Uterus (tissue), 4 donors: ENCODE data around the gene APP. TPM values are rescaled to one million over a fixed set of nuclear protein-coding genes. Genes with fewer than 3 reads are reported as not detected.

Experiments
- DNase-seq, 2 donors: peaks; one replicate each; pipeline ENCODE4 v3.0.0-alpha.2; 2019 to 2020
- H3K27ac ChIP-seq, 2 donors: fragments of 200-600 bp; sonication (generic); 1 replicate in 1 of 2; 2 replicates in 1 of 2; pipeline ENCODE4 v1.5.1; 2016 to 2018
- H3K27me3 ChIP-seq, 2 donors: fragments of 200-600 bp; sonication (generic); one replicate each; pipeline ENCODE4 v1.5.1; 2018 to 2019; ENCODE audit warnings: control low read depth in 1 of 2
- H3K36me3 ChIP-seq, 2 donors: fragments of 200-600 bp; sonication (generic); one replicate each; pipeline ENCODE4 v1.5.1; 2019; ENCODE audit warnings: control low read depth in 1 of 2
- H3K4me1 ChIP-seq, 2 donors: fragments of 200-600 bp; sonication (generic); one replicate each; pipeline ENCODE4 v1.5.1; 2018 to 2019; ENCODE audit warnings: control low read depth in 1 of 2
- H3K4me3 ChIP-seq, 2 donors: fragments of 200-600 bp; sonication (generic); 1 replicate in 1 of 2; 2 replicates in 1 of 2; pipeline ENCODE4 v1.5.1; 2018 to 2019; ENCODE audit warnings: mild to moderate bottlenecking in 1 of 2
- H3K9me3 ChIP-seq, 2 donors: fragments of 200-600 bp; sonication (generic); one replicate each; pipeline ENCODE4 v1.5.1; 2019; ENCODE audit warnings: control low read depth in 1 of 2
- POLR2A ChIP-seq, 2 donors: fragments of 450-650 bp; IDR thresholded peaks; one replicate each; pipeline ENCODE4 v1.6.1; 2016; ENCODE audit warnings: antibody characterized with exemption in 2 of 2, mild to moderate bottlenecking in 1 of 2, moderate library complexity in 1 of 2
- intact Hi-C: fragments of 100-400 bp; cut with DNase I; formaldehyde crosslinking; loops from one replicate; pipeline ENCODE4 v1.15.1; 2023; ENCODE audit warnings: low total_unique reads
- total RNA-seq, 4 donors: library from RNA; depleted of rRNA in 3 of 4; stranded (reverse); fragments of >200 nt in 3 of 4; gene quantifications; one replicate each; pipeline versions ENCODE4 v1.1.0 to v1.2.4, GENCODE V29; 2014 to 2023
- TF ChIP-seq, protein P1 (sequence below), 4 experiments: fragments of 200-600 bp in 2 of 4; fragments of 450-650 bp in 2 of 4; sonication (generic) in 2 of 4; IDR thresholded peaks; one replicate each; pipeline ENCODE4 v1.5.1; 2016 to 2019; ENCODE audit warnings: antibody characterized with exemption in 4 of 4, mild to moderate bottlenecking in 2 of 4, moderate library complexity in 1 of 4
- donor health status: DM: yes; HTN: yes; CAD: no.

Gene APP
- total RNA-seq, 4 donors from 2014 or later: 212 to 537 (median 430) TPM

GRCh38 chr21:26057477-26058170 is 112.9 kb downstream of the APP start:
- DNase-seq: no peak
- Histone ChIP-seq H3K36me3 (no peaks in the 10 kb centered on the region), H3K27me3 (no peaks in the 10 kb centered on the region), H3K4me3 (no peak overlapping the region), H3K9me3 (no peaks in the 10 kb centered on the region), H3K4me1 (peaks cover 0 to 3% of the 10 kb centered on the region in 2 donors), H3K27ac (no peak overlapping the region)
- TF ChIP-seq, protein P1, sequence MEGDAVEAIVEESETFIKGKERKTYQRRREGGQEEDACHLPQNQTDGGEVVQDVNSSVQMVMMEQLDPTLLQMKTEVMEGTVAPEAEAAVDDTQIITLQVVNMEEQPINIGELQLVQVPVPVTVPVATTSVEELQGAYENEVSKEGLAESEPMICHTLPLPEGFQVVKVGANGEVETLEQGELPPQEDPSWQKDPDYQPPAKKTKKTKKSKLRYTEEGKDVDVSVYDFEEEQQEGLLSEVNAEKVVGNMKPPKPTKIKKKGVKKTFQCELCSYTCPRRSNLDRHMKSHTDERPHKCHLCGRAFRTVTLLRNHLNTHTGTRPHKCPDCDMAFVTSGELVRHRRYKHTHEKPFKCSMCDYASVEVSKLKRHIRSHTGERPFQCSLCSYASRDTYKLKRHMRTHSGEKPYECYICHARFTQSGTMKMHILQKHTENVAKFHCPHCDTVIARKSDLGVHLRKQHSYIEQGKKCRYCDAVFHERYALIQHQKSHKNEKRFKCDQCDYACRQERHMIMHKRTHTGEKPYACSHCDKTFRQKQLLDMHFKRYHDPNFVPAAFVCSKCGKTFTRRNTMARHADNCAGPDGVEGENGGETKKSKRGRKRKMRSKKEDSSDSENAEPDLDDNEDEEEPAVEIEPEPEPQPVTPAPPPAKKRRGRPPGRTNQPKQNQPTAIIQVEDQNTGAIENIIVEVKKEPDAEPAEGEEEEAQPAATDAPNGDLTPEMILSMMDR (IDR thresholded peaks at IDR 0.05): no peak
- TF ChIP-seq POLR2A (IDR thresholded peaks at IDR 0.05): no peak
- intact Hi-C loops: no loop called here

DNA sequence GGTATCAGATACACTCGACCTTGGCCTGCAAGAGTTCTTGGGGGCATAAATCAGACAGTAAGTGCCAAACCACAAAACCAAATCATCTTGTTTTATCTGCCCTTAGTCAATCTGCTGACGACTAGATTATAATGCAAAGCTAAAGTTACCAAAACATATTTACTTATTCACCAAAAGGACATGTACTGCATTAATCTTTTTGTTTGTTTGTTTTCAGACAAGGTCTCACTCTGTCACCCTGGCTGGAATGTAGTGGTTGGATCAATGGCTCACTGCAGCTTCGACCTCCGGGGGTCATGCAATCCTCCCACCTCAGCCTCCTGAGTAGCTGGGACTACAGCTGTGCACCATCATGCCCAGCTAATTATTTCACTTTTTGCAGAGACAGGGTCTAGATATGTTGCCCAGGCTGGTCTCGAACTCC is 114.7 kb downstream of the APP start:
- DNase-seq: no peak
- intact Hi-C loops: no loop called here
- no peak overlapping the region for H3K27ac ChIP-seq
- no peaks in the 10 kb centered on the region for H3K9me3 ChIP-seq
- H3K27me3 ChIP-seq: no peaks in the 10 kb centered on the region
- TF ChIP-seq POLR2A (IDR thresholded peaks at IDR 0.05): no peak
- TF ChIP-seq, protein P1 (IDR thresholded peaks at IDR 0.05): no peak
- no peak overlapping the region for H3K4me3 ChIP-seq
- H3K36me3 ChIP-seq: no peaks in the 10 kb centered on the region
- no peaks in the 10 kb centered on the region for H3K4me1 ChIP-seq

- no peaks in the 10 kb centered on the region for H3K27me3 ChIP-seq
- no peaks in the 10 kb centered on the region for H3K9me3 ChIP-seq
- no peak for DNase-seq
- no peak overlapping the region for H3K4me3 ChIP-seq
- TF ChIP-seq, protein P1 (IDR thresholded peaks at IDR 0.05): no peak
- TF ChIP-seq POLR2A (IDR thresholded peaks at IDR 0.05): no peak
- intact Hi-C loops: no loop called here
- H3K27ac ChIP-seq: no peak overlapping the region
- no peaks in the 10 kb centered on the region for H3K36me3 ChIP-seq
- H3K4me1 ChIP-seq: no peaks in the 10 kb centered on the region
Measured at GRCh38 chr21:26055010-26055409, 115.6 kb downstream of the APP start.

GRCh38 chr21:26052057-26052456 is 118.5 kb downstream of the APP start:
- no peaks in the 10 kb centered on the region for H3K4me1 ChIP-seq
- no peaks in the 10 kb centered on the region for H3K27me3 ChIP-seq
- no peak overlapping the region for H3K4me3 ChIP-seq
- H3K36me3 ChIP-seq: no peaks in the 10 kb centered on the region
- DNase-seq: no peak
- intact Hi-C loops: no loop called here
- no peaks in the 10 kb centered on the region for H3K9me3 ChIP-seq
- TF ChIP-seq POLR2A (IDR thresholded peaks at IDR 0.05): no peak
- TF ChIP-seq, protein P1 (IDR thresholded peaks at IDR 0.05): no peak
- no peak overlapping the region for H3K27ac ChIP-seq

- no peak for DNase-seq
- Histone ChIP-seq H3K4me3 (no peak overlapping the region), H3K4me1 (no peaks in the 10 kb centered on the region), H3K9me3 (no peaks in the 10 kb centered on the region), H3K36me3 (no peaks in the 10 kb centered on the region), H3K27me3 (no peaks in the 10 kb centered on the region), H3K27ac (no peak overlapping the region)
- TF ChIP-seq, protein P1 (IDR thresholded peaks at IDR 0.05): no peak
- no peak for TF ChIP-seq POLR2A (IDR thresholded peaks at IDR 0.05)
- intact Hi-C loops: no loop called here
Measured at GRCh38 chr21:26050857-26051256, 119.7 kb downstream of the APP start.
